ENCODE results near the gene XRCC4.
"Not testable (repeated sequence)": the region's sequence is repeated elsewhere in the genome, so short reads cannot be mapped to it uniquely, and the experiment has no call there.

XRCC4 gene

DNA sequence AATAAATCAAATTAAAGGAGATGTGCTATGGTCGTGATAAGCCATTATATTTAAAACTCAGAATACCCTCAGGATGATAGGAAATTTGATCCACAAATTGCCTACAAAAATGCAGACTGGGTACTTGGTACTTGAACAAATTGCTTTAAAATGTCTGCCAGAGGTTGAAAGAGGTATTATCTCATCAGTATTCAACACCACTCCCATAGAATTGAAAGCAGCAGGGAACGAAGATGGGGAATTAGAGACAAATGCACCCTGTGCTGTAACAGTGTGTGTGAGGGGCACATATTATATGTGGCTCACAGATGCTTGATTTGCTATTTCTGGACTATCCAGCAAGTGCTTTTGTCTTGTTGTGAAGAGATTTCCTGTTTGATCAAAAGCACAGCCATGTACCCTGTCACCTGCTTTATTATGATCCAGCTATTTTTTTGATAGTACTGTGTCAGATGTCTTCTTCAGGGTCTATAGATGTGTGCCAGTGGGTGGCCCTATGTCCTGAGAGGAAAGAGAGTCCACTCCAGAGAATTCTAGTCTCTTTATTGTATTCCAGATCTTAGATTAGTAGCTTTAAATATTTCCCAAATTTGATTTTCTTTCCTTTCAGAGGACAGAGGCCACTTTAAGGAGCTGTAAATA is 120.1 kb downstream of the XRCC4 start:
- no peak for DNase-seq

DNA sequence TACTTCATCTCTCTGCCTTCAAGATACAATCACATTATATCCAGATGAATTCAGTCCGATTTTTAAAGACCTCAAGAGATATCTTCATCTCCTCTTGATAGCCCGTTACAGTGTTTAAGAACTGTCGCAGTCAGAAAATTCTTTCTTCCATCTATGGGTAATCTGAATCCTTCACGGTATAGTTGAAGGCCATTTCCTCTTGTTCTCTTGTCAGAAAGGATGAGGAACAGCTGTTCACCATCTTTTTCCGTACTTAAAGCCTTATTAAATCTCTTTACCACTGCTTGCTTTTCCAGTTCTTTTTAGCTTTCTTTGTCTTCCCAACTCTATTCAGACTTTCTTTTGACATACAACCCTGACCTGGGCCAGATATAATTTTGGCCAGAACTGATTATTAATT is 121.8 kb downstream of the XRCC4 start:
- no peak for DNase-seq

GRCh38 chr5:83204651-83205050 is 127.3 kb downstream of the XRCC4 start:
- DNase-seq: no peak

- no peak for DNase-seq
These were observed 132.6 kb downstream of the XRCC4 start for GRCh38 chr5:83209963-83210362.

- no peak for DNase-seq
These were observed 141.7 kb downstream of the XRCC4 start for GRCh38 chr5:83219077-83219476.

DNA sequence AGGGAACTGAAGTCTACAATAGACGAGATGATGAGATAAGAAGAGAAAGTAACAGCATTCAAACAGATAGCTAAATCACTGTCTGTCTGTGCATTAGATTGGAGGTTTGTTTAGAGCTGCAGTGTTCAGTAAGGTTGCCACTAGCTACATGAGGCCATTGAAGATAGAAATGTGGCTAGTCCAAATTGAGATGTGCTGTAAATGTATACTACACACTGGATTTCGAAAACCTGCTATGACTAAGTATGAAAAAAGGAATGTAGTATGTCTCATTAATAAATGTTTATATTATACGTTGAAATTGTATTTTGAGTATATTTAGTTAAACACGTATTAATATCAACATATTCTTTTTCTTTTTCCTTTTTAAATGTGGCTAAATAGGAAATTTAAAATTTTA is 142.1 kb downstream of the XRCC4 start:
- DNase-seq: no peak

DNA sequence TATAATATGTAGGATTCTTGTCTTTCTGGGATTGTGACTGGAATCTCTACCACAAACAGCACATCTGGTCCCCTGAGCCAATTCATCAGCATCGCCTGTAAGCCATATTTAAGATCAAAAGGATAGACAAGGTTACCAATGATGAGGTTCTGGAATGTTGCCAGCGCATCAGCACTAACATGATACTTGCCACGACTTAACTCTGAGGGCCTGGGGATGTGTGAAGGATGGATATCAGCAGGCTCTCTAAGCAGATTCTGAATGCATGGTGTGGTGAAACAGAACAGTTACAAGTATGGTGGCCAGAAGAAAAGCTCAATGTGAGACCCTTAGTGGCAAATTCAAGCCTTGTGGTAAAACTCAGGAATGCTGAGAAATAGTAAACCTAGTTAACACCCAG is 143.0 kb downstream of the XRCC4 start:
- no peak for DNase-seq

- DNase-seq: no peak
These were observed 145.6 kb downstream of the XRCC4 start for GRCh38 chr5:83222906-83223305.

DNA sequence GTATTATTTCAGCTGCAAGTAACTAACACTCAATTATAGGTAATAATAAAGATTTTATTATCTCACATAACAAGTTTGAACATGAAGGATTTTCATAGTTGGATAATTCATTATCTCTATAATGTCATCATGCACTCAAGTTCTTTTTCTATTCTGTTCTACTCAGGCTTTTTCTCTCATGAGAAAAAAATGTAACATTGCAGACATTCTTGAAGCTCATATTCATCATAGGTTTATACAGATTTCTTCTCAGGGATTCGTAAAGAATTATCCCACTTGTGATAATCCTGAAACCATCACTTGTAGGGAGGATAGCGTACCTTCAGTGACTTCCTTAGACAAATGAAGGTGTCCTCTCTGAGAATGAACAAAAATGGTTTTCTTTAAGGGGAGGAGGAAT is 150.3 kb downstream of the XRCC4 start:
- DNase-seq: no peak

GRCh38 chr5:83230511-83230910 is 153.2 kb downstream of the XRCC4 start:
- DNase-seq: no peak

- no peak for DNase-seq
These were observed 167.2 kb downstream of the XRCC4 start for GRCh38 chr5:83244516-83244915.

DNA sequence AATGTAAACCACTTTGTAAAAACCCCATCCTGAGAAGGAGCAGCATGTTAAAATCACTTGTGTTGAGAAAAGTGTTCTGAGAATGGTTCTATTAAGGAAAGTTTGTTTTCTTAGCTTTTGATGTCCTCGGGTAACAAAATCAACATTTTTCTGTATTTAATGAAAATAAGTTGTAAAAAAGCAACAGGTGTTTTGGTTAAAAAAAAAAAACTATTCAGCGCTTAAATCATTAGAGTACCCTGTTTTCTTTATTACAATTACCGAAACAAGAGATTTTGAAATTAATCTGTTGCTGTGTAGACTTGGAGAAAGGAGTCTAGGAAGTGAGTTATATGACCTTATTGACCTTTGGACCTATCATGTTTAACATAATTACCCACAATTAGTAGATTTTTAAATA is 167.7 kb downstream of the XRCC4 start:
- DNase-seq: no peak

- no peak for DNase-seq
These were observed 168.7 kb downstream of the XRCC4 start for GRCh38 chr5:83246071-83246470.

- no peak for DNase-seq
These were observed 171.8 kb downstream of the XRCC4 start for GRCh38 chr5:83249156-83249555.

DNA sequence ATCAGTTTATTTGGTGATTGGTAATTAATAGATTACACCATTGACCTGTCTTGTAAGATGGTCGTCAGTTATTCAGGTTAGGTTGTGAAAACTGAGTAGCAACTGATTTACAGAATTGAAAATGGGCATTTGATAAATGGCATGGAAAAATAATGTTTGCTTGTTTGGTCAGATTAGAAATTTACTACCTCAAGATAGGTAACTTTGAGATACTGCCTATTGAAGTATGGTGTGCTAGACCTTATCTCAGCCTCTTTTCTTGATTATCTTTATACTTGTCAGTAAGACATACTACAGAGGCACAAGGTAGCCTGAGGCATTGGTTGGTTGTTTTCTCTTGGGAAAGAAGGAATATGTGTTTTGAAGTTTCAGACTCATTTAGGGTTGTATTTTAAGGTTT is 174.5 kb downstream of the XRCC4 start:
- no peak for DNase-seq

- DNase-seq: no peak
These were observed 176.4 kb downstream of the XRCC4 start for GRCh38 chr5:83253720-83254119.

- no peak for DNase-seq
These were observed 177.9 kb downstream of the XRCC4 start for GRCh38 chr5:83255268-83255667.

- no peak for DNase-seq
These were observed 178.9 kb downstream of the XRCC4 start for GRCh38 chr5:83256091-83256780.

- not testable (repeated sequence) for DNase-seq
These were observed 180.3 kb downstream of the XRCC4 start for GRCh38 chr5:83257684-83258083.

GRCh38 chr5:83265318-83265717 is 188.0 kb downstream of the XRCC4 start:
- DNase-seq: no peak

DNA sequence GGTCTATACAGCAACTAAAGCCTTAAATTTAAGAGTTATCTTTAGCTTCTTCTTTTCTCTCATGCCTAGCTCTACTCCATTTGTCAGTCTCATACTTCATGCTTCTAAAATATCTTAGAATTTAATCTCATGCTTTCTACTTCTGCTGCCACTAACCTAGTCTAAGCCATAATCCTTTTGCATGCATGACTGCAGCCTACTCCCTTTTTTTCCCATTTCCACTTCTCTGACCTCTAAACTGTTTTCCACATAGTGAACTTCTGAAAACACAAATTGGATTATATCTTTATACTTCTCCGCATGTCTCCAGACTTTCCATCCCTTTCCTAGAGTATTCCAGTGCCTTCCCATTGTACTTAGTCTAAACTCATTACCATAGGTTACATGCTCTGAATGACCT is 193.0 kb downstream of the XRCC4 start:
- DNase-seq: no peak

- no peak for DNase-seq
These were observed 199.8 kb downstream of the XRCC4 start for GRCh38 chr5:83277154-83277553.

DNA sequence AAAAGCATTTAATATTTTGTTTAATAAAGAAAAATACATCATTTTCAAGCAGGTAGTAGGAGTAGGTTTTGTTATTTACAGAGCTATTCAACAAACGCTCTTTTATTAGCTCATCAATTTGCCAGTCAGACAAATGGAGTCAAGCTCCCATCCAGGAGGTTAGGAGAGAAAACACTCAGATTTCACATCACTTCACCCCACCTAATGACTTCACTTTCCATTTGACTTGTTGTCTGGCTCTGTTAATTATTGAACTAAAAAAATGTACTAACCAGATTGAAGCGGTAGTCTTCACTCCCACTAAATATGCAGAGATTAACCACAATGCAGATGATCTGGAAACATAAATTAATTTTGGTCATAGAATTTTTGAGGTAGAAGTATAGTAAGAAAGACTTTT is 200.6 kb downstream of the XRCC4 start:
- DNase-seq: no peak

DNA sequence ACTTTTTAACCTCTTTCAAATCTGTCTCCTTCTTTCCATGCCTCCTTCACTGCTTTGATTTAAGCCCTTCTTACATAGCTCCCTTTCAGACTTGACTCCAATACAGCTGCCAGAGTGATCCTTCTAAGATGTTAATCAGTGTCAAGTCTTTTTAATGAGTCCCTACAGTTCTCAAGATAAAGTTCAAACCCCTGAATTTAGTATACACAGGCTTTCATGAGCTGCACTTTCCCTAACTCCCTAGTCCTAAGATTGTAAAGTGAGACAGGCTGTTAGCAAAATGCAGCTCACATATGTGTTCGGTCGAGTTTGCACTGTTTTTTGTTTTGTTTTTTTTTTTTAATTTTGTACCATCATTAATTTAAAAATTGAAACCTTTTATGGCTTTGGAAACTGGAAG is 203.8 kb downstream of the XRCC4 start:
- no peak for DNase-seq

DNA sequence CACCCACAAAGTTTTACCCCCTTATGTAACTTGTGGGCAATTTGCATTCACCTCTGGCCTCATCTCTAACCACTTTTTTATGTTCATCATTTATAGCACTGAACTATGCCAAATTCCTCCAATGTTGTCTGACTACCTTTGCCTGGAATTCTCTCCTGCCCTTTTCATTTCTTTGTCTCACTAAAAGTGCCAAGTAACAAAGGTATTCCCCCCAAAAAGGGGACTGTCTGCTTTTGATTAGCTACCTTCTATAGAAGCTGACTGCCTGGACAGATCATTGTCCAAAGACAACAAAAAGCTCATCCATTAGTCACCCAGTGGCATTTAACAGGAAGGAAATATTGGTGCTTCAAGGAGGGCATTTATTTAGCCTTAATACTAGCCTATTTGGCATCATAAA is 204.3 kb downstream of the XRCC4 start:
- DNase-seq: no peak
